Left cardiac atrium (tissue), 4 donors: Measurements from ENCODE around the gene RPGRIP1L. TPM values are rescaled to one million over a fixed set of nuclear protein-coding genes. Genes with fewer than 3 reads are reported as not detected.

Experiments
- ATAC-seq, 2 donors: fragments of 200-7000 bp; cut with Tn5 transposase; one replicate each; pipeline ENCODE4 v1.9.1; 2020; ENCODE audit warnings: mild to moderate bottlenecking in 2 of 2, moderate library complexity in 2 of 2
- DNase-seq: peaks from one replicate; pipeline ENCODE4 v3.0.0-alpha.2; 2020
- intact Hi-C, 2 donors: fragments of 100-400 bp; cut with DNase I; formaldehyde crosslinking; loops; one replicate each; pipeline versions ENCODE4 v1.14.1 to v1.15.1; 2022 to 2023
- long read RNA-seq: library from polyadenylated mRNA; unstranded; transcript quantifications from one replicate; pipeline ENCODE4 v2.0.0, GENCODE V29; 2021
- total RNA-seq, 2 donors: library from RNA; stranded (reverse); fragmentation: NEBNext Ultra II Directional; extraction: Animal tissue kit (Norgen Biotek cat#: 25700); gene quantifications; one replicate each; pipeline ENCODE4 v1.2.1, GENCODE V29; 2021
- donor health status: DM: no; HTN: yes; CAD: no.
- donor health status: DM: no; HTN: yes; CAD: no; lungs with severe emphysema.
- donor health status: DM: yes; HTN: yes; CAD: no.
- donor health status: Dilated cardiomyopathy.

RPGRIP1L gene
- 1 to 10 TPM; 2.0 to 4.5 TPM for total RNA-seq
- long read RNA-seq, partial matches to known transcripts: 0 of 1 reads
- long read RNA-seq, other reads (novel, unspliced or antisense): 1 of 1 reads

GRCh38 chr16:53703590-53704444 lies at the start of gene RPGRIP1L, which contains the start of gene FTO:
Gene RPGRIP1L, minus strand, starts transcription at chr16:53703859. Its CDS starts 3,136 bp downstream, at chr16:53700723.
Gene FTO, plus strand, starts transcription at chr16:53704156.
- DNase-seq: peak; percentile 99
- intact Hi-C loops: no loop called here
- peak; percentile 99 to 100 for ATAC-seq

GRCh38 chr16:53753431-53753830 lies 49.8 kb upstream of the RPGRIP1L start:
- no peak for ATAC-seq
- no peak for DNase-seq
- intact Hi-C loops: no loop called here

GRCh38 chr16:53752560-53752959 lies 48.9 kb upstream of the RPGRIP1L start:
- intact Hi-C loops: no loop called here
- no peak for ATAC-seq

GRCh38 chr16:53745753-53746266 lies 42.2 kb upstream of the RPGRIP1L start:
- DNase-seq: no peak
- peak in 1 of 2 donors; percentile 29 for ATAC-seq
- intact Hi-C loops: no loop called here

More at GRCh38 chr16:53752560-53752959, 48.9 kb upstream of the RPGRIP1L start:
- no peak for DNase-seq

- intact Hi-C loops: no loop called here
- no peak for DNase-seq
- ATAC-seq: peak; percentile 55 to 86
Measured at GRCh38 chr16:53745086-53745485, 41.4 kb upstream of the RPGRIP1L start.

- DNase-seq (no peak), ATAC-seq (no peak)
Measured at GRCh38 chr16:53744449-53744848, 40.8 kb upstream of the RPGRIP1L start.

GRCh38 chr16:53743149-53743566 lies 39.5 kb upstream of the RPGRIP1L start:
- no peak for DNase-seq
- ATAC-seq: no peak
- intact Hi-C loops: no loop called here

More at GRCh38 chr16:53744449-53744848, 40.8 kb upstream of the RPGRIP1L start:
- intact Hi-C loops: no loop called here

- DNase-seq (no peak), ATAC-seq (no peak)
- intact Hi-C loops: no loop called here
Measured at GRCh38 chr16:53741546-53741945, 37.9 kb upstream of the RPGRIP1L start.

GRCh38 chr16:53740933-53741531 lies 37.4 kb upstream of the RPGRIP1L start:
- no peak for ATAC-seq
- no peak for DNase-seq
- intact Hi-C loops: no loop called here

- intact Hi-C loops: no loop called here
- DNase-seq: no peak
- ATAC-seq: no peak
Measured at GRCh38 chr16:53740476-53740875, 36.8 kb upstream of the RPGRIP1L start.

GRCh38 chr16:53737552-53737951 lies 33.9 kb upstream of the RPGRIP1L start:
- ATAC-seq: no peak

GRCh38 chr16:53736297-53736696 lies 32.6 kb upstream of the RPGRIP1L start:
- no peak for ATAC-seq
- intact Hi-C loops: no loop called here
- DNase-seq: no peak

More at GRCh38 chr16:53737552-53737951, 33.9 kb upstream of the RPGRIP1L start:
- no peak for DNase-seq
- intact Hi-C loops: no loop called here

- intact Hi-C loops: no loop called here
- ATAC-seq (no peak), DNase-seq (no peak)
Measured at GRCh38 chr16:53734908-53735307, 31.2 kb upstream of the RPGRIP1L start.

- ATAC-seq: peak; percentile 15 to 72
- intact Hi-C loops: no loop called here
- DNase-seq: no peak
Measured at GRCh38 chr16:53732296-53732929, 28.8 kb upstream of the RPGRIP1L start.

GRCh38 chr16:53730693-53731092 lies 27.0 kb upstream of the RPGRIP1L start:
- intact Hi-C loops: no loop called here
- ATAC-seq (no peak), DNase-seq (no peak)

- DNase-seq (no peak), ATAC-seq (peak in 1 of 2 donors; percentile 63)
- intact Hi-C loops: no loop called here
Measured at GRCh38 chr16:53726625-53727024, 23.0 kb upstream of the RPGRIP1L start.

GRCh38 chr16:53721017-53721416 lies 17.4 kb upstream of the RPGRIP1L start:
- ATAC-seq (no peak), DNase-seq (no peak)
- intact Hi-C loops: no loop called here

- ATAC-seq: no peak
- DNase-seq: no peak
- intact Hi-C loops: no loop called here
Measured at GRCh38 chr16:53717577-53717976, 13.9 kb upstream of the RPGRIP1L start.

- intact Hi-C loops: no loop called here
- ATAC-seq: no peak
- DNase-seq: no peak
Measured at GRCh38 chr16:53715023-53715384, 11.3 kb upstream of the RPGRIP1L start.
